Measurements from ENCODE around the gene IFFO2. TPM values are rescaled to one million over a fixed set of nuclear protein-coding genes. Genes with fewer than 3 reads are reported as not detected.

IFFO2 gene
- 21.2 and 48.8 TPM in 2 replicates for total RNA-seq

DNA sequence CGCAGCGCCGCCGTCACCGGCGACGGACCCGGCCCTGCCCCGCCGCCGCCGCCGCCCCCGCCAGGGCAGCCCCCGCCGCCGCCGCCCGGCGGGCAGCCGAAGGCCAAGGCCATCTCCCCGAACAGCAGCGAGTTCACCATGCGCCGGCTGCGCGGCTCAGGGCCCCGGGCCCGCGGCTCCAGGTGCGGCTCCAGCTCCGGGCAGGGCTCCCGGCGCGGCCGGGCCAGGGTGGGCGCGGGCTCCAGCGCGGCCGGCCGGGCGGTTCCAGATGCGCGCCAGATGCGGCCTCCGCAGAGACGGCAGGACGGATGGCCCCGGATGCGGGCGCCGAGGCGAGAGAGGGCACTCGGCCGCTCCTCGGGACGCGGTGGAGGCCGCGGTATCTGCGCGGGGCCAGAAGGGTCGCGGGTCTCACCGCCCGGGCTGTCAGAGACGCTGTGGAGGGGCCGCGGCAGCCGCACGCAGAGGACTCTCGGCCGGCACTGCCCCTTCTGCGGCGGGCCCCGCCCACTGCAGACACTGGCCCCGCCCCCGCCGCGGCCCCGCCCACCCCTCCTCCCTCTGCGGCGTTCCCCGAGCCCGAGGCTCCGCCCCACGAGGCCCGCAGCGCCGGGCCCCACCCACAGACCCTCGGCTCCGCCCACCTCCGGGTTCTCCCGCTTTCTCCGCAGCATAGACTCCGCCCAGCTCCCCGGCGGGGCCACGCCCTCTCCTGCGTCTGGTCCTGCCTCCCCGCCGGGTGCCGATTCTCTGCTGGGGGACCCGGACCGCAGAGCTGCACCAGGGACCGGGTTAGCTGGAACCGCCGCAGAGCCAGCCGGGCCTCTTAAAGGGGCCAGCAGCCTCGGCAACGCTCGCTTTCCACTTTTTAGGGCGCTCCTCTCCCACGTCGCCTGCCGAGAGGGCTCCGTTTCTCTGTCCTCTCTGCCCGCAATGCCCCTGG is at the start of gene IFFO2:
Gene IFFO2, minus strand, starts transcription at position 484 of the 943 bp plus-strand sequence. Its CDS starts 344 bp downstream, at position 140.

DNA sequence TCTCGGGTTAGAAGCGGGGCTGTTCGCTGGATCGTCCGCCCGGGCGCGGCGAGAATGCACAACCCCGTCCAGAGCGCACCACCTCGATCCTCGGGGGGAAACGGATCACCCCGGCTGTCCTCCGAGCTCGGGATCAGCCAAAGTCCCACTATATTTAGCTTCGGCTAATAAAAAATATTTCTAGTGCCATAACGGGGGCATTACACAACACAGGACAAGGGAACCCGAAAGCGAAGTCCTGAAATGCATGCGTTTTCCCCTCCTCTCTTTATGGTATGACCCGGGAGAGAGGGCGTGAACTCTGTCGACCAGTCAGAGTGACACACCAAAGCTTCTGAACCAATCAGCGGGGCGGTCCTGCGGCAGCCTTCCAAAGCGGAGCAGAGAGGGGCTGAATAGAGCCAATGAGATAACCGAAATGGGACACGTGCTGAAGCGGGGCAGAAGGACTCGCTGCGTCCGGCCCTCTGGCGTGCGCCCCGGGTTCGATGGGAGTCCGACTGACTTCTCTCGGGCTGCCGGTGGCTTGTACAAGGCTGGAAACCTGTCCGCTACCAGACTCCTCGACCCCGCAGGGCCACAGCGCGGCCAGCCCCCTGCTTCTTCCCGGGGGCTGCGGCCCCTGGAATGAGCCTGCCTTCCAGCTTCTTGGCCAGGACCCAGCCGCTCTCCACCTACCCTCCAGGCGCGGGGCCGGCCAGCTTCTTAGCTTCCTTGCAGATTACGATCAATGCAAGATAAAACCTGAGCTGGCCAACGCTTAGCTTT is 53.8 kb downstream of the IFFO2 start, which contains the start of gene ALDH4A1:
Gene ALDH4A1, minus strand, starts transcription at position 33 of the 768 bp plus-strand sequence. Its CDS starts 32 bp downstream, at position 1.

DNA sequence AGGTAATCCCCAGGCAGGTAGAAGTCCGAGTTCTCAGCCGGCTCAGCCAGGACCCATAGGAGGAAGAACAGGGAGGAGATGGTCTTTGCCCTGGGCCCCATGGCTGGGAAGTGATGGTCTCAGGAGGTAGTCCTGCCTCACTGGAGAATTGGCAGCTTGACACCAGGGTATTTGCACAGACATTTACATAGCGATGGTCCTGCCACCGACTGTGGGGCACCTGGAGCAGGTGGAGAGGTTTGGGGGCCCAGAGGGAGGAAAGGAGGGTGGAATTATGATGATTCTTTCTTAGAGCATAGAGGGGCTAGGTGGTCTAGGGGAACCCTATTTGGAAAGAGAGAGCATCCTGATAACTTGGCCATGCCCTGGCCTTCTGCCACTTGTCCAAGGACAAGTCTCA is 96.9 kb downstream of the IFFO2 start, which contains the start of gene TAS1R2:
Gene TAS1R2, minus strand, starts transcription at position 101 of the 400 bp plus-strand sequence. Its CDS starts 0 bp downstream, at position 101.

Small RNA genes within 50 kb of the gene (small RNA-seq; reads per million reads assigned to genes)
- gene MIR1290 (ENCODE audit: low replicate concordance) (not detected), gene MIR4695 (ENCODE audit: low replicate concordance) (not detected)

Other genes with a start within 250 kb of the IFFO2 start
- gene TAS1R2, start 97.0 kb downstream of the IFFO2 start, total RNA-seq: not detected in 2 replicates
- 10.9 and 24.3 TPM in 2 replicates for gene ALDH4A1, start 54.1 kb downstream of the IFFO2 start, total RNA-seq